Ureter (tissue), 1 donor: ENCODE measurements around the gene ARHGEF6. TPM values are rescaled to one million over a fixed set of nuclear protein-coding genes. Genes with fewer than 3 reads are reported as not detected.

Experiments
- DNase-seq: peaks from one replicate; pipeline ENCODE4 v3.0.0-alpha.2; 2020; ENCODE audit warnings: low spot score
- total RNA-seq: library from RNA; stranded (reverse); gene quantifications from one replicate; pipeline ENCODE4 v1.2.4, GENCODE V29; 2023
- donor health status: DM: yes; HTN: yes; CAD: no.

ARHGEF6 gene
- total RNA-seq, 1 donor from 2014 or later, result 13.3 TPM

- no peak for DNase-seq
These were observed 86.2 kb downstream of the ARHGEF6 start for GRCh38 chrX:136694431-136695087.

GRCh38 chrX:136692271-136692670, 88.5 kb downstream of the ARHGEF6 start:
- DNase-seq, result no peak

- DNase-seq, result no peak
These were observed 89.5 kb downstream of the ARHGEF6 start for GRCh38 chrX:136691028-136691809.

GRCh38 chrX:136689436-136689835, 91.3 kb downstream of the ARHGEF6 start:
- DNase-seq, result no peak

GRCh38 chrX:136687457-136687856, 93.3 kb downstream of the ARHGEF6 start:
- DNase-seq, result no peak

- no peak for DNase-seq
These were observed 96.6 kb downstream of the ARHGEF6 start for GRCh38 chrX:136684120-136684519.

- DNase-seq, result no peak
These were observed 101.2 kb downstream of the ARHGEF6 start for GRCh38 chrX:136679531-136679930.

- DNase-seq, result no peak
These were observed 106.3 kb downstream of the ARHGEF6 start for GRCh38 chrX:136674270-136674985.

GRCh38 chrX:136671006-136671610, 109.6 kb downstream of the ARHGEF6 start:
- no peak for DNase-seq

- no peak for DNase-seq
These were observed 113.1 kb downstream of the ARHGEF6 start for GRCh38 chrX:136667446-136668168.

GRCh38 chrX:136666088-136666487, 114.6 kb downstream of the ARHGEF6 start:
- no peak for DNase-seq

- DNase-seq, result no peak
These were observed 115.4 kb downstream of the ARHGEF6 start for GRCh38 chrX:136665258-136665900.

GRCh38 chrX:136662976-136663375, 117.8 kb downstream of the ARHGEF6 start:
- DNase-seq, result no peak

GRCh38 chrX:136662104-136662503, 118.6 kb downstream of the ARHGEF6 start:
- no peak for DNase-seq

- no peak for DNase-seq
These were observed 119.8 kb downstream of the ARHGEF6 start for GRCh38 chrX:136660896-136661295.

- no peak for DNase-seq
These were observed 121.6 kb downstream of the ARHGEF6 start for GRCh38 chrX:136659174-136659573.

- no peak for DNase-seq
These were observed 122.6 kb downstream of the ARHGEF6 start for GRCh38 chrX:136658151-136658550.

- DNase-seq, result no peak
These were observed 124.3 kb downstream of the ARHGEF6 start for GRCh38 chrX:136656361-136656964.

- no peak for DNase-seq
These were observed 127.7 kb downstream of the ARHGEF6 start for GRCh38 chrX:136652822-136653723.

- DNase-seq, result no peak
These were observed 129.9 kb downstream of the ARHGEF6 start for GRCh38 chrX:136650811-136651210.
